ENCODE results near the gene JPH2. TPM values are rescaled to one million over a fixed set of nuclear protein-coding genes. Genes with fewer than 3 reads are reported as not detected.

Gene JPH2
- total and polyA plus RNA-seq, 9 donors = 0.48 to 27.4 (median 3.0) TPM

GRCh38 chr20:44115762-44116644 lies 71.0 kb downstream of the JPH2 start:
- Histone ChIP-seq H3K27ac (no peak overlapping the region), H3K36me3 (no peaks in the 10 kb centered on the region), H3K9me3 (no peaks in the 10 kb centered on the region), H3K4me1 (ENCODE audit: insufficient read depth) (no peaks in the 10 kb centered on the region), H3K4me3 (no peak overlapping the region), H3K27me3 (no peaks in the 10 kb centered on the region)
- 22 to 39% (median 27%) methylated on average over 66 to 76 of the region's 76 CpGs for WGBS, 3 donors
- TF ChIP-seq POLR2A (IDR thresholded peaks at IDR 0.05) = no peak
- TF ChIP-seq CTCF (IDR thresholded peaks at IDR 0.05) = no peak
- TF ChIP-seq EP300 (IDR thresholded peaks at IDR 0.05) = no peak
- DNase-seq = no peak
- intact Hi-C loops (cut with DNase I) = loop anchor here (2.0 to 10.0 kb wide), 3 partner anchors 69 to 73 kb away; partner anchors contain the start of gene JPH2 (in 3 of the 4)

GRCh38 chr20:44115181-44115580 lies 71.8 kb downstream of the JPH2 start:
- 80 to 90% (median 84%) methylated on average over 7 of the region's 7 CpGs for WGBS, 3 donors
- no peaks in the 10 kb centered on the region for H3K36me3 ChIP-seq
- no peaks in the 10 kb centered on the region for H3K4me1 ChIP-seq (ENCODE audit: insufficient read depth)
- no peak overlapping the region for H3K27ac ChIP-seq
- DNase-seq = no peak
- TF ChIP-seq CTCF (IDR thresholded peaks at IDR 0.05) = no peak
- no peak for TF ChIP-seq EP300 (IDR thresholded peaks at IDR 0.05)
- no peak for TF ChIP-seq POLR2A (IDR thresholded peaks at IDR 0.05)
- H3K27me3 ChIP-seq = no peaks in the 10 kb centered on the region
- intact Hi-C loops (cut with DNase I) = loop anchor here in 3 of 4 donors (5.0 to 10.0 kb wide), 2 partner anchors 70 to 72 kb away; partner anchors contain the start of gene JPH2 (in 3 of the 3)
- no peak overlapping the region for H3K4me3 ChIP-seq
- H3K9me3 ChIP-seq = no peaks in the 10 kb centered on the region

GRCh38 chr20:44113618-44114376 lies 73.2 kb downstream of the JPH2 start:
- no peaks in the 10 kb centered on the region for H3K36me3 ChIP-seq
- no peaks in the 10 kb centered on the region for H3K9me3 ChIP-seq
- 67 to 73% (median 69%) methylated on average over 8 of the region's 8 CpGs for WGBS, 3 donors
- intact Hi-C loops (cut with DNase I) = loop anchor here in 2 of 4 donors (5.0 to 10.0 kb wide), 2 partner anchors 71 to 199 kb away; partner anchors contain the start of genes FITM2 (in 1 of the 2) and JPH2 (in 1 of the 2)
- H3K4me3 ChIP-seq = no peak overlapping the region
- DNase-seq = no peak
- H3K4me1 ChIP-seq (ENCODE audit: insufficient read depth) = no peaks in the 10 kb centered on the region
- H3K27me3 ChIP-seq = no peaks in the 10 kb centered on the region
- H3K27ac ChIP-seq = no peak overlapping the region
- TF ChIP-seq POLR2A (IDR thresholded peaks at IDR 0.05) (no peak), CTCF (IDR thresholded peaks at IDR 0.05) (no peak), EP300 (IDR thresholded peaks at IDR 0.05) (no peak)

GRCh38 chr20:44112889-44113617 lies 73.9 kb downstream of the JPH2 start:
- Histone ChIP-seq H3K27me3 (no peaks in the 10 kb centered on the region), H3K36me3 (no peaks in the 10 kb centered on the region), H3K4me1 (ENCODE audit: insufficient read depth) (no peaks in the 10 kb centered on the region), H3K9me3 (no peaks in the 10 kb centered on the region), H3K4me3 (no peak overlapping the region), H3K27ac (no peak overlapping the region)
- TF ChIP-seq EP300 (IDR thresholded peaks at IDR 0.05) (no peak), CTCF (IDR thresholded peaks at IDR 0.05) (no peak), POLR2A (IDR thresholded peaks at IDR 0.05) (no peak)
- intact Hi-C loops (cut with DNase I) = loop anchor here in 2 of 4 donors (5.0 to 10.0 kb wide), 2 partner anchors 72 to 199 kb away; partner anchors contain the start of genes FITM2 (in 1 of the 2) and JPH2 (in 1 of the 2)
- WGBS, 3 donors = 72 to 84% (median 80%) methylated on average over 7 of the region's 7 CpGs
- no peak for DNase-seq
